Stimulated activated CD8-positive, alpha-beta memory T cell treated with anti-CD3 and anti-CD28 coated beads, Interleukin-4, amount 100 ng/mL, for 48 hours (primary cell): ENCODE data around the gene CASTOR2.
A peak's percentile ranks its signal among the peaks of the same experiment; 100 is the strongest.
"Not testable (repeated sequence)": the region's sequence is repeated elsewhere in the genome, so short reads cannot be mapped to it uniquely, and the experiment has no call there.

Source experiments
- DNase-seq: peaks from one replicate; pipeline ENCODE4 v3.0.0-alpha.2; 2020

CASTOR2 gene

DNA sequence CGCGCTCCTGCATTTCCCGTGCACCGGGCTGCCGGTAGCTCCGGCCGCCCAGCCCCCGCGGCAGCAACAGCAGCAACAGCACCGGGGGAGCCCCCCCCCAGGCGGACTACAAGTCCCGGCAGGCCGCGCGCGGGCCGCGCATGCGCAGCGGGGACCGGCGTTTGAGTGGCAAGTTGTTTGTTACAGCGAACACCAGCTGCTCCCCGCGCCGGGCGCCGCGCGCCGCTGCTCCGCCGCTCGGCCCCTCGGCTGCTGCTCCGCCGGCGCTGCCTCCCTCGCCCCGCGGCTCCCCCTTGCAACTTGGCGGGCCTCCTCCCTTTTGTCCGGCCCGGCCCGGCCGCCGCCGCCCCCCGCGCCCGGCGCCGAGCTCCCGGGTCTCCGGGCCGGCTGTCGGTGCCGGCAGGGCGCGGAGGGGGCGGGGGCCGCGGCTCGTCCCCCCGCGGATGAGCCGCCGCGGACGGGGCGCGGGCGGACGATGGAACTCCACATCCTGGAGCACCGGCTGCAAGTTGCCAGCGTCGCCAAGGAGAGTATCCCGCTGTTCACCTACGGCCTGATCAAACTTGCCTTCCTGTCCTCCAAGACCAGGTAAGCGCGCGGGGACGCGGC, at the start of gene CASTOR2:
Gene CASTOR2 (plus strand): TSS at position 195 of the 609 bp plus-strand sequence. CDS start 281 bp downstream, at position 476.
- peak; percentile 69 for DNase-seq

DNA sequence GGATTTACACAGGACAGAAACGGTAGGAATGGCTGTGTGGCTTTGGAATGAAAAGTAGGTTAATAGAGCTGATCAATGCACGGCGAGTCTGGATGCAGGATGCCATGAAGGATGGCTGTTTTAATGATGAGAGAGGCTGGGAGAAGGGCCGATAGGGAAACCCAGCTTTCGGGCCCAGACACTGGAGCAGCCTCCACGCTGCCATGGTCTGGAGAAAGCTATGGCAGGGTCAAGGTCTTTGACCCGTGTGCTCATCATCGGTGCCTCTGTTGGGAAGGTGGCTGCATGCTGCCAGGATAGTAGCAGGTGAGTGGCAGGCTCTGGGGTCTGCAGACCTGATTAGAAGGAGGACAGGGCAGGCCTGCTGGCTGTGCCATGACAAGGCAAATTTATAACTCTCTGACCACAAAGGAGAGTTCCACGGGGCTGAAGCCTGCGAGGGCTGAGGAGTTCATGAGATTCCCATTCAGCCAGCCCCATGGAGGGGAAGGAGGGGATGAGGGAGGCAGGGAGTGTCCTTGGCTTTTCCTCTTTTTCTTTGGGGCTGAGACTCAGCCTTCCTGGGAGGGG, 42.1 kb upstream of the CASTOR2 start:
- DNase-seq, result not testable (repeated sequence)

GRCh38 chr7:74923644-74924043, 40.9 kb upstream of the CASTOR2 start:
- not testable (repeated sequence) for DNase-seq

- DNase-seq, result not testable (repeated sequence)
Measured at GRCh38 chr7:74926968-74927367, 37.5 kb upstream of the CASTOR2 start.

- DNase-seq, result not testable (repeated sequence)
Measured at GRCh38 chr7:74931563-74932328, 32.8 kb upstream of the CASTOR2 start.

GRCh38 chr7:74939429-74939828, 25.1 kb upstream of the CASTOR2 start:
- not testable (repeated sequence) for DNase-seq

DNA sequence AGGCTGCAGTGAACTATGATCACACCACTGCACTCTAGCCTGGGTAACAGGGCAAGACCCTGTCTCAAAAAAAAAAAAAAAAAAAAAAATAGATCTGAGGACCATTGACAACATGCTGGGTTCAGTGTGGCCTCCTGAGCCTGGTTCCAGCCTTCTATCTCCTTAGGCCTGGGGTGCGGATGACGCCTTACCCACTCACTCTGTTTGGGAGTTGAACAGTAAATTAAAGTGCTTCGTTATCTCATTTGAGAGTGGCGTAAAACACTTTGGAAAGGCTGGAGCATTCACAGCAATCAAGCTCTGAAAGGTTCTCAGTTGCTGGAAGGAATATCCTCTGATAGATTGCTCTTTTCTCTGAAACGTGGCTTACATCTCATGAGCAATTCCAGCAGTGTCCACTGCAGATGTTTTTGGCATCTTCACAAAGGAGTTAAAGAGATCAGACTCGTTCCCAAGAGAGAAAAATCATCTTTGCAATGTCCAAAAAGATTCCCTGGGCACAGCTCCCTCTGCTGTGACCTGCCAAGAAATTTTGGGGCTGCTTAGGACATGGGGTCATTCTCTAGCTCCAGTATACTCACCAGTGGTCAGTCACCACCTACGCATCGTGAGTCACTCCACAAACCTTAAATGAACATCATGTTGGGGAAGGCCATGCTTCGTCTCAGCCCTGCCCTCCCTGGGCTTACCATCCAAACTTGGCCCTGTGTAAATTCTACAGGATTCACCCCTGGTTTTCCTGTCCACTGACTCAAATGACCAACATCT, 23.0 kb upstream of the CASTOR2 start:
- DNase-seq, result not testable (repeated sequence)

DNA sequence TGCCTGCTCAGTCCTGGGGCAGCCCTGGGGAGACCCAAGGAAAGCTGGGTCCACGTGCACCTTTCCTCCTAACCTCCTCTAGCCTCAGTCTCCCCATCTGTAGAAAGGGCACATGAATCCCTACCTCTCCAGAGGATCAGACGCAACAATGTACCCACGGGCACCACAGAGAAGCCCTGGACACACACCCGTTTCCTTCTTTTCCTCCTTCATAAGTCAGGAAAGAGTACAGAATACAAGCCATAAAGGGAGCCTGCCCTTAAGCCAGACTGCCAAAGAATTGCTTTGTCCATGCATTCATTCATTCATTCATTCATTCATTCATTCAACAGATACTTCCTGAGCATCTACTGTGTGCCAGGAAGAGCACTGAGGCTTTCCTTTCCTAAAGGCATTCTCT, 20.6 kb upstream of the CASTOR2 start:
- DNase-seq, result not testable (repeated sequence)

GRCh38 chr7:74947741-74948140, 16.8 kb upstream of the CASTOR2 start:
- DNase-seq, result not testable (repeated sequence)

GRCh38 chr7:74953774-74954173, 10.7 kb upstream of the CASTOR2 start:
- DNase-seq, result not testable (repeated sequence)

GRCh38 chr7:74958328-74958727, 6.2 kb upstream of the CASTOR2 start:
- DNase-seq, result not testable (repeated sequence)

- DNase-seq, result not testable (repeated sequence)
Measured at GRCh38 chr7:74963704-74964510, 598 bp upstream of the CASTOR2 start.

DNA sequence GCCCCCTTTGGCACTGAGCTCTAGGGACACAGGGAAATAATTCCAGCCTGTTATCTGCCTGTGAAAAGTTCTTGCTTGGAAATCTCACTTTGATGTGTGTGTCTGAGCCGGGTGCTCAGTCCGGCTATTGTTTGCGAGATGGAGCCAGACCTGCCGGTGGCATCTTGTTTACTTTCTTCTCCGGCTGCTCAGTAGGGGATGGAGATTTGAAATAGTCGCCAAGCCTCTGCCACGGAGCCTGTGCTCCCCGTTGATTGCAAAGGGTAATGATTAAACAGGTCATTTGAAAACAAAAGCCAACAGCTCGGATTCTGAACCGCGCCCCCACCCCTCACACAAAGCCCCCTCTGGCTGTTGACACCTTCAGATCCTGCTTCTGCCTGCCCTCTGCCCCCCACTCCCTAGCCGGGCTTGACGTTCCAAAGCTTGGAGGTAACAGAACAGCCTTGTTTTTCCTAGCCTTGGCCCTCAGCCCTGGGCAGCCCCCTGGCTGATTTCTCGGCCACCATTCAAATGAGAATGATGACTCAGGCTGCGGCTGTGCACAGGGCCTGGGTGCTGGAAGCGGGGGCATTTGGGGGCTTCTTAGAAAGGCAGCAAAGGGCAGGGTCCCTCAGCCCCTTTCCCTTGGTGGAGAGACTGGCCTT, 1.8 kb downstream of the CASTOR2 start:
- DNase-seq, result not testable (repeated sequence)

DNA sequence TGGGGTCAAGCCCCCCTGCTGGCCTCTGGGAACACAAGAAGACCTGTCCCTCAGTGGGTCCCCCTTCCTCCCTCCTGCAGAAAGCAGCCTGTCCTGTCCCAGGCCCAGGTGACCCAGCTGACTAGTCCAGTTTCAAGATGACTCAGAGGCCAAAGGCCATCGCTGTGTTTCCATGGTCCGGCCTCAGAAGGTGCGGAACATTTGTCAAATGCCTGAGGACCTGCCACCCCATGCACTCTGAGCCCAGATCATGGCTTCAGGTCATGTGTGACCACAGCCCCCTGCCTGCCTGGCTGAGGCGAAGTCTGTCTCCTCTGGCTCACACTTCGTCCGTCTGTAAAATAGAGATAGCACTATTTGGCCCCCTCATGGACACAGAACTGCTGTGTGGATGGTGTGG, 2.4 kb downstream of the CASTOR2 start:
- DNase-seq, result not testable (repeated sequence)

DNA sequence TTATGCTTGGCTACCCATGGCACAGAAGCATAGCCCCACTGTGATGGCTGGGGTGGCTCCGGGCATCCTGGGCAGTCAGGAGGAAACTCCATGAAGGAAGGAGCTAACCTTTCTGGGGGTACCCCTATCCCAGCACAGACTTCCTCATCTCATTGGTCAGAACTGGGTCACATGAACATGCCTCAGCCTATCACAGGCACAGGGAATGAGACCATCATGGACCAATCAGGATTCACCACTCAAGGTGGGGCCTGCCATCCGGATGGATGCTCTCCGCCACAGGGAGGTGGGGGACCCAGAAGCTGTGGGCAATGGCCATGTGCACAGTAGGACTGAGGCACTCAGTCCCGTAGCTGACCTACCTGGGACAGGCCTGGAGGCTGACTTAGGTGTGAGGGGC, 6.9 kb downstream of the CASTOR2 start:
- DNase-seq, result not testable (repeated sequence)

DNA sequence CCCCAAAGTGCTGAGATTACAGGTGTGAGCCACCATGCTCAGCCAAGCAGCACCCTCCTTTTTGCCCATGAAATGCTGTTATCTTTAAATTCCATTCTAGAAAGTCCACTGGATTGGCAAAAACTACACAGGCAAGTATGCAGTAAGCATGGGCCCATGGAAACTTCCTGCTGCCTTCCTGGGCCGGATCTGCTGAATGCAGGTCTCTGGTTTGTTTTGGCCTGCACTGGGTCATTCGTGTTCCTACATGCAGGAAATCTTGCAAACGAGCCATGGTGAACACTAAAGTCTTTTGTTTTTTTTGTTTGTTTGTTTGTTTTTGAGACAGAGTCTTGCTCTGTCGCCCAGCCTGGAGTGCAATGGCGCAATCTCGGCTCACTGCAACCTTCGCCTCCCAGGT, 7.9 kb downstream of the CASTOR2 start:
- not testable (repeated sequence) for DNase-seq

DNA sequence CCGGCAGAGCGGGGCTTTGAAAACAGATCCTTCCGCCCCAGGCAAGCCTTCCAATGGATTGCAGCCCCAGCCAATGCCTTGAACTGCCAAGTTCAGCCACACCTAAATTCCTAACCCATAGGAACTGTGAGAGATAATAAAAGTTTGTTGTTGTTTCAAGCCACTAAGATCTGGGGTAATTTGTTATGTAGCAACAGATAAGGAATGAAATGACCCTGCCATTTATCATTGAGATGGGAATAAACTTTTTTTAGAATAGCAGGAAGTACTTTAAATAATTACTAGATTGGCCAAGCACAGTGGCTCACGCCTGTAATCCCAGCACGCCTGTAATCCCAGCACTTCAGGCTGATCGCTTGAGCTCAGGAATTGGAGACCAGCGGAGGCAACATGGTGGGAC, 11.5 kb downstream of the CASTOR2 start:
- DNase-seq, result not testable (repeated sequence)

- DNase-seq, result not testable (repeated sequence)
Measured at GRCh38 chr7:74977523-74977922, 13.0 kb downstream of the CASTOR2 start.

DNA sequence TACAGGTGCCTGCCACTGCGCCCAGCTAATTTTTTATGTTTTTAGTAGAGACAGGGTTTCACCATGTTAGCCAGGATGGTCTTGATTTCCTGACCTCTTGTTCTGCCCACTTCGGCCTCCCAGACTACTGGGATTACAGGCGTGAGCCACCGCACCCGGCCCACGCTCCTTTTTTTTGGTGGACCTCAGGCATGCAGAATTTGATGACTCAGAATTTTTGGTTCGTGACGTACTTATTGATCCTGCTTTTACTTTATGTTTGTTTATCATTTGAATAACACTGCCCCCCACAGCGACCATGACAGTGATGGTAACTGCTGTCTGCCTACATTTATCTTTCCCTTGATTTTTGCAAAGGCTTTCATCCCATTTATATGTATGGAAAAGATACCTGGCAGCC, 23.9 kb downstream of the CASTOR2 start:
- not testable (repeated sequence) for DNase-seq

GRCh38 chr7:74993121-74993520, 28.6 kb downstream of the CASTOR2 start:
- no peak for DNase-seq

GRCh38 chr7:74994869-74995543, 30.5 kb downstream of the CASTOR2 start:
- not testable (repeated sequence) for DNase-seq
